SK-N-MC (cell line): ENCODE measurements around the gene PRR16.

Source experiments
- EZH2 ChIP-seq: fragments of 200-600 bp; sonication (generic); IDR thresholded peaks from one replicate; pipeline ENCODE4 v1.6.1; 2017; ENCODE audit warnings: antibody characterized with exemption
- FOXP2 ChIP-seq: optimal IDR thresholded peaks from 2 replicates; pipeline ENCODE3; 2011; ENCODE audit warnings: mild to moderate bottlenecking, moderate library complexity; ENCODE audit not compliant: insufficient read depth; ENCODE audit errors: extremely low read length, control extremely low read depth
- POLR2AphosphoS5 ChIP-seq: IDR thresholded peaks from 2 replicates; pipeline ENCODE4 v1.6.1; 2012; ENCODE audit warnings: mild to moderate bottlenecking, low read depth, low read length, borderline replicate concordance

- TF ChIP-seq POLR2AphosphoS5 (no peak), EZH2 (no peak), FOXP2 (no peak)
These were observed 11.6 kb upstream of the PRR16 start for GRCh38 chr5:120452471-120452870.
